ENCODE measurements around the gene CCDC88C. TPM values are rescaled to one million over a fixed set of nuclear protein-coding genes. Genes with fewer than 3 reads are reported as not detected.

The CCDC88C gene
- polyA plus RNA-seq, 2 of the 4 experiments (the other 2 are of a cell fraction), result 2.9 to 3.7 TPM

DNA sequence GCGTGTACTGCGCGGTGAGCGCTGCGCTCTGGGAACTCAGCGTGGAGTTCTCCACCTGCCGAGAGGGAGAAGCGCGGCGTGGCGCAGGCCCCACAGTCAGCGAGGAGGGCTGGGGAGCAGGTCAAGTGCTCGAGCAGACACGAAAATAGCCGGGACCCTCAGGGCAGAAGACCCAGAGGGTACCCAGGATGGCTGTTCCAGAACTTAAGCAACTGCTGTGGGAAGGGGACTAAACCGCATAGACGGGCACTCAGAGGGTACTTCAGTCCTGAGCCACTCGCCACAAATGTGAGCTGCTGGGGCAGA is 113.7 kb downstream of the CCDC88C start:
- H3K9me3 ChIP-seq, result no peaks in the 10 kb centered on the region
- H3K4me3 ChIP-seq, result no peak overlapping the region
- WGBS (ENCODE audit: missing lambda C conversion rate), result 87% methylated on average over 8 of the region's 18 CpGs
- no peak for DNase-seq (ENCODE audit: low read depth in 1 of 2, low spot score in 1 of 2)
- no peak for FAIRE-seq
- ATAC-seq, result no peak
- no peak overlapping the region for H3K4me2 ChIP-seq
- TF ChIP-seq FOSB (CRISPR knock-in tag; IDR thresholded peaks at IDR 0.05), result no peak
- TF ChIP-seq, protein P1, sequence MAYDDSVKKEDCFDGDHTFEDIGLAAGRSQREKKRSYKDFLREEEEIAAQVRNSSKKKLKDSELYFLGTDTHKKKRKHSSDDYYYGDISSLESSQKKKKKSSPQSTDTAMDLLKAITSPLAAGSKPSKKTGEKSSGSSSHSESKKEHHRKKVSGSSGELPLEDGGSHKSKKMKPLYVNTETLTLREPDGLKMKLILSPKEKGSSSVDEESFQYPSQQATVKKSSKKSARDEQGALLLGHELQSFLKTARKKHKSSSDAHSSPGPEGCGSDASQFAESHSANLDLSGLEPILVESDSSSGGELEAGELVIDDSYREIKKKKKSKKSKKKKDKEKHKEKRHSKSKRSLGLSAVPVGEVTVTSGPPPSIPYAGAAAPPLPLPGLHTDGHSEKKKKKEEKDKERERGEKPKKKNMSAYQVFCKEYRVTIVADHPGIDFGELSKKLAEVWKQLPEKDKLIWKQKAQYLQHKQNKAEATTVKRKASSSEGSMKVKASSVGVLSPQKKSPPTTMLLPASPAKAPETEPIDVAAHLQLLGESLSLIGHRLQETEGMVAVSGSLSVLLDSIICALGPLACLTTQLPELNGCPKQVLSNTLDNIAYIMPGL (CRISPR knock-in tag; IDR thresholded peaks at IDR 0.05; ENCODE audit: borderline replicate concordance), result no peak
- TF ChIP-seq, protein P2, sequence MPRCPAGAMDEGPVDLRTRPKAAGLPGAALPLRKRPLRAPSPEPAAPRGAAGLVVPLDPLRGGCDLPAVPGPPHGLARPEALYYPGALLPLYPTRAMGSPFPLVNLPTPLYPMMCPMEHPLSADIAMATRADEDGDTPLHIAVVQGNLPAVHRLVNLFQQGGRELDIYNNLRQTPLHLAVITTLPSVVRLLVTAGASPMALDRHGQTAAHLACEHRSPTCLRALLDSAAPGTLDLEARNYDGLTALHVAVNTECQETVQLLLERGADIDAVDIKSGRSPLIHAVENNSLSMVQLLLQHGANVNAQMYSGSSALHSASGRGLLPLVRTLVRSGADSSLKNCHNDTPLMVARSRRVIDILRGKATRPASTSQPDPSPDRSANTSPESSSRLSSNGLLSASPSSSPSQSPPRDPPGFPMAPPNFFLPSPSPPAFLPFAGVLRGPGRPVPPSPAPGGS (IDR thresholded peaks at IDR 0.05), result no peak
- TF ChIP-seq, protein P3, sequence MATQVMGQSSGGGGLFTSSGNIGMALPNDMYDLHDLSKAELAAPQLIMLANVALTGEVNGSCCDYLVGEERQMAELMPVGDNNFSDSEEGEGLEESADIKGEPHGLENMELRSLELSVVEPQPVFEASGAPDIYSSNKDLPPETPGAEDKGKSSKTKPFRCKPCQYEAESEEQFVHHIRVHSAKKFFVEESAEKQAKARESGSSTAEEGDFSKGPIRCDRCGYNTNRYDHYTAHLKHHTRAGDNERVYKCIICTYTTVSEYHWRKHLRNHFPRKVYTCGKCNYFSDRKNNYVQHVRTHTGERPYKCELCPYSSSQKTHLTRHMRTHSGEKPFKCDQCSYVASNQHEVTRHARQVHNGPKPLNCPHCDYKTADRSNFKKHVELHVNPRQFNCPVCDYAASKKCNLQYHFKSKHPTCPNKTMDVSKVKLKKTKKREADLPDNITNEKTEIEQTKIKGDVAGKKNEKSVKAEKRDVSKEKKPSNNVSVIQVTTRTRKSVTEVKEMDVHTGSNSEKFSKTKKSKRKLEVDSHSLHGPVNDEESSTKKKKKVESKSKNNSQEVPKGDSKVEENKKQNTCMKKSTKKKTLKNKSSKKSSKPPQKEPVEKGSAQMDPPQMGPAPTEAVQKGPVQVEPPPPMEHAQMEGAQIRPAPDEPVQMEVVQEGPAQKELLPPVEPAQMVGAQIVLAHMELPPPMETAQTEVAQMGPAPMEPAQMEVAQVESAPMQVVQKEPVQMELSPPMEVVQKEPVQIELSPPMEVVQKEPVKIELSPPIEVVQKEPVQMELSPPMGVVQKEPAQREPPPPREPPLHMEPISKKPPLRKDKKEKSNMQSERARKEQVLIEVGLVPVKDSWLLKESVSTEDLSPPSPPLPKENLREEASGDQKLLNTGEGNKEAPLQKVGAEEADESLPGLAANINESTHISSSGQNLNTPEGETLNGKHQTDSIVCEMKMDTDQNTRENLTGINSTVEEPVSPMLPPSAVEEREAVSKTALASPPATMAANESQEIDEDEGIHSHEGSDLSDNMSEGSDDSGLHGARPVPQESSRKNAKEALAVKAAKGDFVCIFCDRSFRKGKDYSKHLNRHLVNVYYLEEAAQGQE (IDR thresholded peaks at IDR 0.05), result no peak
- no peak for TF ChIP-seq CBX2 (IDR thresholded peaks at IDR 0.05; ENCODE audit: borderline replicate concordance, low read depth)
- no peak for TF ChIP-seq FOSL2 (IDR thresholded peaks at IDR 0.05)
- no peak for TF ChIP-seq FOSL2 (CRISPR knock-in tag; IDR thresholded peaks at IDR 0.05)
- no peak for TF ChIP-seq NFE2L2 (conservative IDR thresholded peaks at IDR 0.05; ENCODE audit: low read length)
- TF ChIP-seq HDAC2 (IDR thresholded peaks at IDR 0.05), result no peak
- TF ChIP-seq, protein P4, sequence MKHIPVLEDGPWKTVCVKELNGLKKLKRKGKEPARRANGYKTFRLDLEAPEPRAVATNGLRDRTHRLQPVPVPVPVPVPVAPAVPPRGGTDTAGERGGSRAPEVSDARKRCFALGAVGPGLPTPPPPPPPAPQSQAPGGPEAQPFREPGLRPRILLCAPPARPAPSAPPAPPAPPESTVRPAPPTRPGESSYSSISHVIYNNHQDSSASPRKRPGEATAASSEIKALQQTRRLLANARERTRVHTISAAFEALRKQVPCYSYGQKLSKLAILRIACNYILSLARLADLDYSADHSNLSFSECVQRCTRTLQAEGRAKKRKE (CRISPR knock-in tag; IDR thresholded peaks at IDR 0.05; ENCODE audit: low read depth), result no peak
- ChIA-PET CTCF (interaction anchor here (1.0 kb wide), 1 partner anchor 116 kb away, joined by 4 read pairs; no protein-coding TSS in a partner anchor), POLR2A (no interaction called here)
- H3K4me1 ChIP-seq, result no peaks in the 10 kb centered on the region
- H3K27ac ChIP-seq, result no peak overlapping the region

DNA sequence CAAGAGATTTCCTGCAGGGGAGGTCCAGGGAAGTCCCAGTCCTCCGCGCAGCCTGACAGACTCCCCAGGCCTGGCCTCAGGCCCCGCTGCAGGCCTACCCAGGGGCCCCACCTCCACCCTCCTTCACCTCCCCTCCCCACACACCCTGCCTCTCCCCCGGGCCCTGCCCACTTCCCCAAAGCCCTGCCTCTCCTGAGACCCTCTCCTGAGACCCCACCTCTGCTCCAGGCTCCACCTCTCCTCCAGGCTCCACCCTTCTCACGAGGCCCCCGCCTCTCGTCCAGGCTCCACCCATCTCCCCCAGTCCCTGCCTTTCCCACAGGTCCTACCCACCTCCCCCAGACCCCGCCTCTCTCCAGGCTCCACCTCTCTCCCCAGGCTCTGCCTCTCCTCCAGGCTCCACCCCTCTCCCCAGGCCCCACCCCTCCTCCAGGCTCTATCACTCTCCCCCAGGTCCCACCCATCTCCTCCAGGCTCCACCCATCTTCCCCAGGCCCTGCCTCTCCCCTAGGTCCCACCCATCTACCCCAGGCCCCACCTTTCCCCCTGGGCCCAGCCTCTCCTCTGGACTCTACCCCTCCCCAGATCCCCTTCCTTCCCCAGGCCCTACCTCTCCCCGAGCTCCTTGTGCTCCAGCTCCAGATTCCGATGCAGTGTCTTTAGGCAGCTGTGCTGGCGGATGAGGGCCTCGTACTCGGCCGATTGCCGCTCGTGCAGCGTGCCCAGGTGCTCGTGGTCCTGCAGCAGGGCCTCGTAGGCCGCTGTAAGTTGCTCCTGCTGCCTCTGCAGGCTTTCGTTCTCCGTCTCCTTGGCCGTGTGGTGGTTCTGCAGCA is 114.3 kb downstream of the CCDC88C start:
- Histone ChIP-seq H3K4me3 (no peak overlapping the region), H3K9me3 (no peaks in the 10 kb centered on the region), H3K27ac (no peak overlapping the region), H3K4me2 (no peak overlapping the region), H3K4me1 (no peaks in the 10 kb centered on the region)
- ChIA-PET POLR2A (no interaction called here), CTCF (interaction anchor here (1.0 kb wide), 1 partner anchor 116 kb away, joined by 4 read pairs; no protein-coding TSS in a partner anchor)
- ATAC-seq, result peak; percentile 40 to 96; a peak in 3 of 6 replicates
- no peak for FAIRE-seq
- 96% methylated on average over 21 of the region's 23 CpGs for WGBS (ENCODE audit: missing lambda C conversion rate)
- DNase-seq (ENCODE audit: low read depth in 1 of 2, low spot score in 1 of 2), result peak; percentile 41 to 46
- TF ChIP-seq, protein P5, sequence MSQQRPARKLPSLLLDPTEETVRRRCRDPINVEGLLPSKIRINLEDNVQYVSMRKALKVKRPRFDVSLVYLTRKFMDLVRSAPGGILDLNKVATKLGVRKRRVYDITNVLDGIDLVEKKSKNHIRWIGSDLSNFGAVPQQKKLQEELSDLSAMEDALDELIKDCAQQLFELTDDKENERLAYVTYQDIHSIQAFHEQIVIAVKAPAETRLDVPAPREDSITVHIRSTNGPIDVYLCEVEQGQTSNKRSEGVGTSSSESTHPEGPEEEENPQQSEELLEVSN (IDR thresholded peaks at IDR 0.05; ENCODE audit: borderline replicate concordance, low read depth), result no peak

DNA sequence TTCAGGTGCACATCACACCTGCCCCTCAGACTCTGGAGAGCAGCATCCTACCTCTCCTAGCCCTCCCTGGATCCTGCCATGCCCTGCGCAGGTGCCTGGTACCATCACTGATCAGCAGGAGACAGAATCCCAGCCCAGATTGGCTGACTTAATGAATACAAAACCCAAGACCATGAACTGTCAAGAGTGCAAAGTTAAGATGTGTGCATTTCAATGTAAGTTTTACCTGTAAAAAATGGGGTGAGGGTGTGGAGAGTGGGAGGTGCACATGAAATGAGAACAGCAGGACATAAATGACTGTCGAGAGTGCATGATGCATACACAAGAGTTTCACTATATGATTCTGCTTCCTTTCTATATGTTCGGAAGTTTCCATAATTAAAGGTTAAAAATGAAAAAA is 115.2 kb downstream of the CCDC88C start:
- no peaks in the 10 kb centered on the region for H3K9me3 ChIP-seq
- no peaks in the 10 kb centered on the region for H3K4me1 ChIP-seq
- no peak for ATAC-seq
- WGBS (ENCODE audit: missing lambda C conversion rate), result 95% methylated on average over 3 of the region's 3 CpGs
- FAIRE-seq, result no peak
- ChIA-PET CTCF (no interaction called here), POLR2A (no interaction called here)
- no peak overlapping the region for H3K4me2 ChIP-seq
- no peak overlapping the region for H3K4me3 ChIP-seq
- H3K27ac ChIP-seq, result no peak overlapping the region
- no peak for DNase-seq (ENCODE audit: low read depth in 1 of 2, low spot score in 1 of 2)
- no peak for TF ChIP-seq RARB (CRISPR knock-in tag; IDR thresholded peaks at IDR 0.05)
- no peak for TF ChIP-seq SMC3 (IDR thresholded peaks at IDR 0.05)
- no peak for TF ChIP-seq CBX2 (IDR thresholded peaks at IDR 0.05; ENCODE audit: borderline replicate concordance, low read depth)
- no peak for TF ChIP-seq GATA3 (IDR thresholded peaks at IDR 0.05; ENCODE audit: borderline replicate concordance)
- TF ChIP-seq, protein P6, sequence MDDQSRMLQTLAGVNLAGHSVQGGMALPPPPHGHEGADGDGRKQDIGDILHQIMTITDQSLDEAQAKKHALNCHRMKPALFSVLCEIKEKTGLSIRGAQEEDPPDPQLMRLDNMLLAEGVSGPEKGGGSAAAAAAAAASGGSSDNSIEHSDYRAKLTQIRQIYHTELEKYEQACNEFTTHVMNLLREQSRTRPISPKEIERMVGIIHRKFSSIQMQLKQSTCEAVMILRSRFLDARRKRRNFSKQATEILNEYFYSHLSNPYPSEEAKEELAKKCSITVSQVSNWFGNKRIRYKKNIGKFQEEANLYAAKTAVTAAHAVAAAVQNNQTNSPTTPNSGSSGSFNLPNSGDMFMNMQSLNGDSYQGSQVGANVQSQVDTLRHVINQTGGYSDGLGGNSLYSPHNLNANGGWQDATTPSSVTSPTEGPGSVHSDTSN (IDR thresholded peaks at IDR 0.05), result no peak
- no peak for TF ChIP-seq ZNF302 (CRISPR knock-in tag; IDR thresholded peaks at IDR 0.05)
- TF ChIP-seq CBX8 (IDR thresholded peaks at IDR 0.05), result no peak
- TF ChIP-seq JUNB (IDR thresholded peaks at IDR 0.05), result no peak
- TF ChIP-seq, protein P7, sequence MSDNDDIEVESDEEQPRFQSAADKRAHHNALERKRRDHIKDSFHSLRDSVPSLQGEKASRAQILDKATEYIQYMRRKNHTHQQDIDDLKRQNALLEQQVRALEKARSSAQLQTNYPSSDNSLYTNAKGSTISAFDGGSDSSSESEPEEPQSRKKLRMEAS (IDR thresholded peaks at IDR 0.05), result no peak
- TF ChIP-seq NFE2L2 (conservative IDR thresholded peaks at IDR 0.05; ENCODE audit: low read length), result no peak
- no peak for TF ChIP-seq SREBF2 (IDR thresholded peaks at IDR 0.05)
- TF ChIP-seq CHD2 (IDR thresholded peaks at IDR 0.05; ENCODE audit: low read length, partially characterized antibody), result no peak
- TF ChIP-seq HDAC2 (IDR thresholded peaks at IDR 0.05), result no peak
- TF ChIP-seq ESRRA (IDR thresholded peaks at IDR 0.05; ENCODE audit: borderline replicate concordance, low read length), result no peak
- no peak for TF ChIP-seq EP300 (IDR thresholded peaks at IDR 0.05)
- no peak for TF ChIP-seq CHD4 (IDR thresholded peaks at IDR 0.05; ENCODE audit: borderline replicate concordance)
- TF ChIP-seq NR3C1 (IDR thresholded peaks at IDR 0.05), result no peak

All from A549 (cell line).